Islet of Langerhans (tissue), 1 donor: ENCODE results near the gene CIDEC.
"Not testable (repeated sequence)": the region's sequence is repeated elsewhere in the genome, so short reads cannot be mapped to it uniquely, and the experiment has no call there.

Source experiments
- FAIRE-seq: peaks from one replicate; lab custom pipeline; 2011; peaks lifted over from hg19 to GRCh38; lab: Jason Lieb, UNC

CIDEC gene

DNA sequence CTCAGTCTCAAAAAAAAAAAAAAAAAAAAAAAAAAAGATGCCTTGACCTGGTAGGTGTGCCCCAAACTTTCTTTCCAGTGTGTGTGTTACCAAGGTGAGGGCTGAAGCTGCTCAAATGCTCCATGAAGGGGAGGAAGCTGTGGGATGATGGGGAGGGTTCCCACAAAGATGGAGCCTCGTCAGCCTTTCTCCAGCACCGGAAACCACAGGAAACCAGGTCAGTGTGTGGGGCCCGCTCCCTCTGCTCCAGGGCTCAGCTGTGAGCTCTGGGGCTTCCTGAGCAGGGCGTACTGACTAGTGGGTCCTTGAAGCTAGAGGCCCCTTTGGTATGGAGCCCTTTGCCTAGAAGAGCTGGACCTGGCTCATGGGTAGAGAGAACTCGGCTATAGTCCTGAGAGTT, 21.9 kb upstream of the CIDEC start:
- no peak for FAIRE-seq

DNA sequence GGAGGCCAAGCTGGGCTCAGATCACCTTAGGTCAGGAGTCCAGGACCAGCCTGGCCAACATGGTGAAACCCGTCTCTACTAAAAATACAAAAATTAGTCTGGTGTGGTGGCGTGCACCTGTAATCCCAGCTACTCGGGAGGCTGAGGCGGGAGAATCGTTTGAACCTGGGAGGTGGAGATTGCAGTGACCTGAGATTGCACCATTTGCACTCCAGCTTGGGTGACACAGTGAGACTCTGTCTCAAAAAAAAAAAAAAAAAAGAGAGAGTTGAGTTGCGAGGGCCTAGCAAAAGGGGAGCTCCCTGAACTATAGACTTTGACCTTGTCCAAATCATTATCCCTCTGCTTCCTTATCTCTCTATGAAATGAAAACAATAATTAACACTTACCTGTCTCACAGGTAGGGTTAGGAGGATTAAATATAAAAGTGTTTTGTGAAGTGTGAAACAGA, 20.9 kb upstream of the CIDEC start:
- not testable (repeated sequence) for FAIRE-seq

DNA sequence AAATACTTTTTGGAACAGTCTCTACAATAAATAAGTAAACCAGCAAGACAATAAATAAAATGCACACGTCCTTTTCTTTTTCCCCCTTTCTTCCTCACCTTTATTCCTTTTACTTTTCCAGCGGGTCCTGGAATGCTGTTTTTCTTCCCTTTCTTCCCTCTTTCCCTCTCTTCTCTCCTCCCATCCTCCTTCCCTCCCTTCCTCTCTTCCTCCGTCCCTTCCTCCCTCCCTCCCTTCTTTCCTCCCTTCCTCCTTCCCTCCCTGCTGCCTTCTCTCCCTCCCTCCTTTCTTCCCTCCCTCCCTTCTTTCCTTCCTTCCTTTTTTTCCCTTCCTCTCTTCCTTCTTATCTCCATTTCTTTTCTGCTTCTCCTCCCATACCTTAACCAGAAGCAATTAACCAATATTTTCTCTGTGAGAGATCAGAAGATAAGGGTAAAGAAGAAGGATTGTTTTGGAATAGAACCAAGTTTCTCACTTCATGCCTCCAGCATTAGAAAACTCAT, 19.3 kb upstream of the CIDEC start:
- no peak for FAIRE-seq

DNA sequence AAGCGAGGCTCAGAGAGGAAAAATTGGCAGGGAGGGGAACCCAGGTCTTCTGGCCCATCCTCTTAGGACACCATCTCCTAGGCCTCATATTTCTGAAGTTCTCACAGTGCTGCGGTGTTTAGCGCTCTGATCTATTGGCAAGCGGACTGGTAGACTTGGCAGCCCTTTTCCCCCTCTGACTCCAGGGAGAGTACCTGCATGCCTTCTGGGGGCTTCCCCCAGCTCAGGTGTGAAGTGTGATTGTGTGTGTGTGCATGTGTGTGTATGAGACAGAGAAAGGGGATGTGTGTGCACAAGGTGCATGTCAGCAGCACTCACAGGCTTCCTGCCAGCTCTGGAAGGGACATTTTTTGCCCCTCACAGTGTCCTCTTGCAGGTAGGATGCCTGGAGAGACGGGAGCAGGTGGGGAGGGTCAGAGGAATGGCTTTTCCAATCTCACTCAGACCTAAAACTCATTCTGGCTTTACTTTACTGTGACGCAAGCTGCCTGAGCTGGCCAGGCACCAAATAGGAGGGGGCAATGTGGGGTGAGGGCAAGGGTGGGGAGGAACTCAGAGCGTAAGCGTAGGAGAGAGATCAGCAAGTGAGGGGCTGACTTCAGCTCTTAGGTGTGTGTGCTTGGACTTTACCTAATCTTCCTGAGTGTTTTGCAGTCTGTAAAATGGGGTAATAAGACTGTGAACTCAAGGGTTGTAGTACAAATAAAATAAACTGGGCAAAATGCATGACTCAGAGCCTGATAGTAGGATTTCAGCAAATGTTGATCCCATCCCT, 18.6 kb upstream of the CIDEC start:
- FAIRE-seq = no peak

DNA sequence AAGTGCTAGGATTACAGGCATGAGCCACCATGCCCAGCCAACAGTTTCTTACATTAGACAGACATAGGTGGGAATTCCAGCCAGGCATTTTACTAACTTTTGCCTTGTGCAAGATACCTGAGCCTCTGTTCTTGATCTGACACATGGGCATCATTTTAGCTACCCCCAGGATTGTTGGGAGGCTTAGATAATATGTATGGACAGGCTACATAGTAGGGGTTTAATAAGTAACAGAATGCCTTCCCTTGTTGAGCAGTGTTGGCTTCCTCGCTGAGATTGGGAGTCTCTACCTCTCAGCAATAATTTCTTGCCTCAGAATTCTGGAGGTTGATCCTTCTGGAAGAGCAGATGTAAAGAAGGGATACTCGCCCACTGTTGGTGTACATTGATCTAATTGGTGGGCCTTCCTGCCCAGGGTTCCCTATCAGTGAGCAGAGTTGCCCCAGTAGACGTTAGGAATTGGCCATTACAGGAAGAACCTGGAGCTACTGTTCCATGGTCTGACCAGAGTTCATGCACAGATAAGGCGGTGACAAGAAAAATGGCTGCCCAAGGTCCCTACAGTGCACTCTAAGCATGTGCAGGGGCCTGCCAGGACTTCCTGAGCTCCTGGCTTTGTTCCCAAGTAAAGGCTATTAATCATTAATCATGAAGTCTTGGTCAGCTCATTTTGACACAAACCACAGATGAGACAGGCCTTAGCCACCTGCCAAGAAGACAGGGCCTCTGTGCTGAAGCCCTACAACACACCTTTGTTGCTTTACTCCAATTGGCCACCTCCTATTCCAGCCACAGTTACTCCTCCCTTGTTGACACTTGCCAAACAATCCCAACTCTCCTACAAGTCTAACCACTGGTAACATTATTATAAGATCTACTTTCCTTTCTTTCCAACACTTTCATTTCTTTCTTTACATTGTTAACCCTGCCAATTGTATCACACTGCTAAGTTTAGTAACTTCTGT, 17.6 kb upstream of the CIDEC start:
- FAIRE-seq = no peak

DNA sequence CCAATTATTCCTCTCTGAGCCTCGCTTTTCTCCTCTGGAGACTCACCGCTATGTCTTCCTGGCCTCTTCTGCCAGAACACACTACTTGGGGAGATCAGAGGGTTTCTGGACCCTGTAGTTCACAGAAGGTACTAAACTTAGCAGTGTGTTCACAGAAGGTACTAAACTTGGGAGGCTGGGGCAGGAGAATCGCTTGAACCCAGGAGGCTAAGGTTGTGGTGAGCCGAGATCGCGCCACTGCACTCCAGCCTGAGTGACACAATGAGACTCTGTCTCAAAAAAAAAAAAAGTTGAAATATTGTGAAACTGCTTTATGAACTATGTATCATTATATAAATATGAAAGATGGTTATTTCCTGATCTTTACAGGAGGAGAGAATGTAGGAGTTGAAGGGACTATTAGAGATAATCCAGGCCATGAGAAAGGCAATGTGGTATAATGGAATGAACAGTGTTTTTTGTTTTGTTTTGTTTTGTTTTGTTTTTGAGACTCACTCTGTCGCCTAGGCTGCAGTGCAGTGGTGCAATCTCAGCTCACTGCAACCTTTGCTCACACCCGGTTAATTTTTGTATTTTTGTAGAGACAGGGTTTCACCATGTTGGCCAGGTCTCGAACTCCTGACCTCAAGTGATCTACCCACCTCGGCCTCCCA, 16.8 kb upstream of the CIDEC start:
- FAIRE-seq = not testable (repeated sequence)

DNA sequence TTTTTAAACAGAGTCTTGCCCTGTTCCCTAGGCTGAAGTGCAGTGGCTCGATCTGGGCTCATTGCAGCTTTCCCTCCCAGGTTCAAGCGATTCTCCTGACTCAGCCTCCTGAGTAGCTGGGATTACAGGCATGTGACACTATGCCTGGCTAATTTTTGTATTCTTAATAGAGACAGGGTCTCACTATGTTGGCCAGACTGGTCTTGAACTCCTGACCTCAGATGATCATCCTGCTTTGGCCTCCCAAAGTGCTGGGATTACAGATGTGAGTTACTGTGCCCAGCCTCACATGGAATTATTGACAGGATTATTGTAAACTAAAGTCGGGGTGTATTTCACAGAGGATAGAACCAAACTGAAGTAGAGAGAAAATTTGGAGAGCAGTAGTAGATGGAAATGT, 15.7 kb upstream of the CIDEC start:
- not testable (repeated sequence) for FAIRE-seq

DNA sequence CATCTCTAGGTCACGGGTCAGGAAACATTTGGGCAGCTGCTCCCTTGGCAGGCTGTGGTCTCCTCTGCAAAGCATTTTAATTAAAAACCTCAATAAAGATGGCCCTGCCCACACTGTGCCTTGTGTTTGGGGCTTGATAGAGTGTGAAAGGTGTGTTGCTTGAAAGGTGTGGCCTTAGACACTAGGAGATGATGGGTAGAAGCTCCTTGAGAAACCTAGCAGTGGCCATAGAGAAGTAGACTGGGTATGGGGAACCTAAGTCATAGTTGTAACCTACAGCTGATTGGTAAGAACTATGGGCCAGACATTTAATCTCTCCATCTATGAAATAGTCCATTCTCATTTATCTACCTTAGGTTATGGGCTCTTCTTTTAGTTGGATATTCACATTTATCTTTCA, 13.7 kb upstream of the CIDEC start:
- no peak for FAIRE-seq

DNA sequence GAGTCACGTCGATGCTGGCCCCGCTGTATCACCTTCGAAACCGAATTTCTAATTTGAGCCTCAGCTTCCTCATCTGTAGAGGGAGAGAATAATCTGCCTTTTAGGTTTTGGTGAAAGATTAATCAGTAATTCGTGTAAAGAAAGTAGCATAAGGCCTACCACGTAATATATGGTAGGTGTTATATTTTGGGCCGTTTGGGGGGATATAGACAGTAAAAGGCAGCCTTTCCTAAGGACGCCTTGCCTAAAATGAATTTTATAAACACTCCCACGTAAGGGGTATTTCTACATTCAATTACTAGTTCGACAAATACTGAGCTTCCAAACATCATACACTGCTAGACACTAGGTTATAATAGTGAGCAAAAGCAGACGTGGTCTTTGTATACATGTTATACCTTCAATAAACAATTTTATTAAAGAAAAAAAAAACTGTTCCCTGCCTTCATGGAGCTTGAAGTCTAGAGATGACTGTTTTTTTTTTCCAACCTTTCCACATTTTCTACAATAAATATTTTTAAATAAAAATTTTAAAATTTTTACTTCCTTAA, 11.1 kb upstream of the CIDEC start:
- no peak for FAIRE-seq

DNA sequence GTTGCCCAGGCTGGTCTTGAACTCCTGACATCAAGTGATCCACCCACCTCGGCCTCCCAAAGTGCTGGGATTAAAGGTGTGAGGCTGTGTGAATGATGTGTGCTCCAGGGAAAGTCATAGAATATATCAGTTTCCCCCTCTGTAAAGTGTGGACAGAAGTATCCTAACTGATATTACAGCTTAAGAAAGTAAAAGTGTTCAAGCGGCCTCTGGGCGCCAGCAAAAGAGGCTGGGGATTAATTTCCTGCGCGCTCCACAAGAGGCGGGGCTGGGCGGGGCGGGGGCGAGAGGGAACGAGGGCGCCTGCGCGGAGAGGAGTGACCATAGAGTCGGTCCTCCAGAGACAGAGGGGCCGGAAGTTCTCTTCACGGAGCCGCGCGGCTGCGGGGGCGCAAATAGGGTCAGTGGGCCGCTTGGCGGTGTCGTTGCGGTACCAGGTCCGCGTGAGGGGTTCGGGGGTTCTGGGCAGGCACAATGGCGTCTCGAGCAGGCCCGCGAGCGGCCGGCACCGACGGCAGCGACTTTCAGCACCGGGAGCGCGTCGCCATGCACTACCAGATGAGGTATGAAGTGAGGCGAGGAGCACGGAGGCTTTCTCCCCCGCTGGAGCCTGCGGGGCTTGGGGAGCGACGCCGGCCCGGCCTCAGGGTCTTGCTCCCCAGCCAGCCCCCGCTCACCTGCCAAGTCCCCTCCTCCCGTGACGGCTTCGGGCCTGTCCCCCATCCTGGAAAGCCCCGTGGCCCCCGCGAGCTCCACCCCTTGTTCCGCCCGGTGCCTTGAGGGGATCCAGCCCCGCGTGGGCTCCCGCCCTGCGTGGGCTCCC, 10.4 kb upstream of the CIDEC start, which contains the start of gene JAGN1:
Gene JAGN1, plus strand, starts transcription at position 362 of the 823 bp plus-strand sequence. Its CDS starts 113 bp downstream, at position 475.
- no peak for FAIRE-seq

DNA sequence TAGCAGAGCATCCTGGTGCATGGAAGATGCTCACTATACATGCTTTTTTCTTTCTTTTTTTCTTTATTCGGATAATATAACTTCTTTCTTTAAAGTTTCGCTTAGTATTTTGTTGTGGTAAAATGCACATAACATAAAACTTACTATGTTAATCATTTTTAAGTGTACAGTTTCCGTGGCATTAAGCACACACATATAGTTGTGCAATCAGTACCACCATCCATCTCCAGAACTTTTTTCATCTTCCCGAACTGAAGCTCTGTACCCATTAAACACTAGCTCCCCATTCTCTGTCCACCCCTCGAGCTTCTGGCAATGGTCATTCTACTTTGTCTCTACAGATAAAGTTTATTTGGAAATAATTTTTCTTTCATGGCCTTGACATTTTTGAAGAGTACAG, 9.4 kb upstream of the CIDEC start:
- FAIRE-seq = no peak

DNA sequence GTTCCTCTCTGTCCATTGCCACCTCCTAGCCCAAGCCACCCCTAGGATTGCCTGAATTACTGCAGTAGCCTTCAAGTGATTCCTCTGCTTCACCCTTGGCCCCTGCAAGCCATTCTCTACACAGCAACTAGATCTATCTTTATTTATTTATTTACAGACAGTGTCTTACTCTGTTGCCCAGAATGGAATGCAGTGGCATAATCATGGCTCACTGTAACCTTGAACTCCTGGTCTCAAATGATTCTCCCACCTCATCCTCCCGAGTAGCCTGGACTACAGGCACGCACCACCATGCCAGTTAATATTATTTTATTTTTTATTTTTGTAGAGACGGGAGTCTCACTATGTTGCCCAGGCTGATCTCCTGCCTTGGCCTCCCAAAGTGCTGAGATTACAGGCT, 8.5 kb upstream of the CIDEC start:
- FAIRE-seq = no peak

DNA sequence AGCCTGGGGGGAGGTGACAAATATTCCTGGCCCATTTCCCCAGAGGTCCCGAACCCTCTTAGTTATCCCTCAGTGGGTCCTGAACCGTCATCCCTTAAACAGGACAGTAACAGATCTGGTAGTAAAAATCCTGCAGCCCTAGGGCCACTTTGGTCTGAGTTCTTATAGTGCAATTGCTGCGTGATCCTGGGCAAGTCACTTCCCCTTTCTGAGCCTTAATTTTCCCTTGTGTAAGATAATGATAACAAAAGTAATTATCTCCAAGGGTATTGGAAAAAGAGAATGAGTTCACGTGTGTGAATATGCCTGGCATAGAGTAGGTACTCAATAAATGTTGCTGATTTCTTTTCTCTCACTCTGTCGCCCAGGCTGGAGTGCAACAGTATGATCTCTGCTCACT, 7.4 kb upstream of the CIDEC start:
- no peak for FAIRE-seq

DNA sequence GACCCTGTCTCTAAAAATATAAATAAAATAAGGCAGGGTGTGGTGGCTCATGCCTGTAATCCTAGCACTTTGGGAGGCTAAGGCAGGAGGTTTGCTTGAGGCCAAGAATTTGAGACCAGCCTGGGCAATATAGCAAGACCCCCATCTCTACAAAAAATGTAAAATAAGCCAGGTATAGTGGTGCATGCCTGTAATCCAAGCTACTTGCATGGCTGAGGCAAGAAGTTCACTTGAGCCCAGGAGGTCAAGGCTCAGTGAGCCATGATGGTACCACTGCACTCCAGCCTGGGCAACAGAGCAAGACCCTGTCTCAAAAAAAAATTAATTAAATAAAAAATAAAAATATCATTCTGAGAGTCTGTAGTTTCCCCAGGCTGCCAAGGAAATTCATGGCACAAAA, 6.3 kb upstream of the CIDEC start:
- no peak for FAIRE-seq

DNA sequence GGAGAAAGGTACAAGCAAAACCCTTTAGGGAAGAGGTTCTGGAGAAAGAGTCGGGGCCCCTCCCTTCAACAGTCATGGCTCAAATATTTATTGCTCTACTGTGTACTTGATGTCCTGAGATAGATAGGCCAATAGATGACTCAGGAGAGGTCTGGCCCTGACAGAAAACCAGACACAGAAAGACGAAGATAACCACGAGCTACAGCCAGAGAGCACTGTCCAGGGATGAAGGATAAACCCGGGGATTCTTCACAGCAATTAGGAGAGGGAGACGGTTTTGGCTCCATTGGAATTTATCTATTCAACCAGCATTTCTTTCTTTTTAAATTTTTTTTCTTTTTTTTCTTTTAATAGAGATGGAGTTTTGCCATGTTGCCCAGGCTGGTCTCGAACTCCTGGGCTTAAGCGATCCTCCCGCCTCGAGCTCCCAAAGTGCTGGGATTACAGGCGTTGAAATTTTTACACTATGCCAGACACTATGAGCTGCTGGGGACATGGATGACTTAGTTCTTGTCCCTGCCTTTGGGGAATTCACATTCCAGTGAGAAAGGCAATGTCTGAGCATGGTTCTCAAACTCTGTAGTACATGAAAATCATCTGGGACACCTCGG, 4.6 kb upstream of the CIDEC start:
- no peak for FAIRE-seq

DNA sequence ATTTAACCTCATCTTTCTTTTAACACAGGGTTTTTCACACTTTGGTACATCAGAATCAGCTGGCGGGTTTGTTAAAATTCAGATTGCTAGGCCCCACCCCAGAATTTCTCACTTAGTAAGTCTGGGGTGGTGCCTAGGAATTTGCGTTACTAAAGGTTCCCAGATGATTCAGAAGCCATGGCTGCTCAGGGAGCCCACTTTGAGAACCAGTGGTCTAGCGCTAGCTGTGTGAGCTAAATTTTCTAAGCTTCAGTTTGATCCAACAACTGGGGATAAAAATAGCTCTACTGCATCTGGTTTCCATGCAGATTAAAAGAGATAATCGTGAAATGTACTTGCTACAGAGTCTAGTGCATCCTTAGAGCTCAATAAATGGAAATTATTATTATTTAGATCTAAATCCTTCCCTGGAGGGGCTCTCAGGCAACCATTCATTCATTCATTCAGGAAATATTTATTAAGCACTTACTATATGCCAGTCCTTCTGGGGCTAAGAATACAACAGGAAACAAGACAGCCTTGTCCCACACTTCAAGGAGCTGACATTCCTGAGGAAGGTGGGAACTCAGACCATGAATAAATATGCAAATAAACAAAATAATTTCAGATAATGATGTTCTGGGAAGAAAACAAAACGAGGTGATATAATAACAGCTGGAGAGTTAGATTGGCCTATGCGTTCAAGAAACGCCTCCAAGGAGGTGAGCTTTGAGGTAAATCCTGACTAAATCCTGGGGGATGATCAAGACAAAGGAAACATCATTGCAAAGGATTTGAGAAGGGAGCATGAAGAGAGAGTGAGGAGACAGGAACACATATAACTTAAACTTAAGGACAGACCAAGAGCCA, 3.9 kb upstream of the CIDEC start:
- no peak for FAIRE-seq

DNA sequence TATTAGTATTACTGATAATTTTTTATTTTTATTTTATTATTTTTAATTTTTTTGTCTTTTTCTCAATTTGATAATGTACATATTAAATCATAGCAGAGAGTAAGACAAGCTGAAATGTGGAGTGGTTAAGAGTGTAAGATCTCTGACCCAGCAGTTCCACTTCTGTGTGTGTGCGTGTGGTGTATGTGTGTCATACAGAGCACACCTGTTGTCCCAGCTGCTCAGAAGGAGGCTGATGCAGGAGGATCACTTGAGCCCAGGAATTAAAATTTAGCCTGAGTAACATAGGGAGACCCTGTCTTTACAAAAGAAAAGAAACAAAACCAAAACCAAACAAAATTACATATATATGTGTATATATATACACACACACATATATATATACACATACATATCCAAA, 1.4 kb upstream of the CIDEC start:
- no peak for FAIRE-seq

DNA sequence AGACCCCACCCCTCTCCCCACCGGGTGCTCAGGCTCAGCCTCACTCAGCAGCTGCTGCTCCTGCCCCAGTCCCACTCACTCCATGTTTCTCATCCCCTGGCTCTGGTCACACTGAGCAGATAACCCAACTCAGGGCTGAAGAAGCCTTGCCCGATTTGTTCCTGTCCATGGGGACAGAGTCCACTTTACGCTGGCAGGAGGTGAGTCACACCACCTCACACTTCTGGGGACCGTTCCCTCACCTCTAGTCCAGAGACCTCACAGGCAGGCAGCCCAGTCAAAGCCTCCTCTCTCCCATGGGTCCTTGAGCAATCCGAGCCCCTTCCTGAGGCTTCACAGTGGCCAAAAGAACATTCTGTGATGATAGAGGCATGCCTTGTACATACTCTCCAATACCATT, 1.4 kb downstream of the CIDEC start:
- no peak for FAIRE-seq

DNA sequence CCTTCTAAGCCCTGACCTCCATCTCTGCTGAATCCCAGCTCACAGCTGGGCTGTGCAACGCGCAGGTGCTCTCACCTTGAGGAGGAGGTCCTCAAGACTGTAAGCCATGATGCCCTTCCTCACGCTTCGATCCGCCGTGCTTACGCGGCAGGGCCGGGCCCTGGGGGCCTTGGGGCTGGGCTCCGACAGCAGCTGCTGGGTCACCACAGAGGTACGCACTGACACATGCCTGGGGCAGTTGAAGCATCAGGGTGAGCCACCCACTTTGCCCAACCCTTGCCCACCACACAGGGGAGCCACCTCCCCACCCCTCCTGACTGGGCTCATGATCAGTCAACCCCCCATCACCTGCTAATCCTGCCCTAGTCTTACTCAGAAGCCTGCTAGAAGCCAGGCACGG, 3.1 kb downstream of the CIDEC start:
- FAIRE-seq = no peak

DNA sequence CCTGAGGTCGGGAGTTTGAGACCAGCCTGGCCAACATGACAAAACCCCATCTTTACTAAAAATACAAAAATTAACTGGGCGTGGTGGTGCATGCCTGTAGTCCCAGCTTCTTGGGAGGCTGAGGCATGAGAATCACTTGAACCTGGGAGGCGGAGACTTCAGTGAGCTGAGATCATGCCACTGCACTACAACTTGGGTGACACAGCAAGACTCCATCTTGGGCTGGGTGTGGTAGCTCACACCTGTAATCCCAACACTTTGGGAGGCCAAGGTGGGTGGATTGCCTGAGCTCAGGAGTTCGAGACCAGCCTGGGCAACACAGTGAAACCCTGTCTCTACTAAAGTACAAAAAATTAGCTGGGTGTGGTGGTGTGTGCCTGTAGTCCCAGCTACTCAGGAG, 3.8 kb downstream of the CIDEC start:
- not testable (repeated sequence) for FAIRE-seq
